ENCODE measurements around the gene CCDC61.

The CCDC61 gene

GRCh38 chr19:45972081-45972946 is 23.0 kb upstream of the CCDC61 start:
- DNase-seq (ENCODE audit: low read depth) = no peak
- no peak overlapping the region for H3K4me3 ChIP-seq (ENCODE audit: low read depth, low read length)

- H3K4me3 ChIP-seq (ENCODE audit: low read depth, low read length) = no peak overlapping the region
- DNase-seq (ENCODE audit: low read depth) = no peak
These were observed 22.2 kb upstream of the CCDC61 start for GRCh38 chr19:45972947-45973540.

- H3K4me3 ChIP-seq (ENCODE audit: low read depth, low read length) = peak within 1 kb of the TSS; percentile 36
- DNase-seq (ENCODE audit: low read depth) = no peak
These were observed 21.5 kb upstream of the CCDC61 start, which contains the start of gene NOVA2 for GRCh38 chr19:45973553-45974338. Gene NOVA2, minus strand, starts transcription at chr19:45973865. Its CDS starts 514 bp downstream, at chr19:45973351.

- no peak overlapping the region for H3K4me3 ChIP-seq (ENCODE audit: low read depth, low read length)
These were observed 19.8 kb upstream of the CCDC61 start for GRCh38 chr19:45975306-45976070.

GRCh38 chr19:45976178-45976577 is 19.1 kb upstream of the CCDC61 start:
- no peak for DNase-seq (ENCODE audit: low read depth)
- H3K4me3 ChIP-seq (ENCODE audit: low read depth, low read length) = no peak overlapping the region

More at GRCh38 chr19:45975306-45976070, 19.8 kb upstream of the CCDC61 start:
- no peak for DNase-seq (ENCODE audit: low read depth)

- no peak for DNase-seq (ENCODE audit: low read depth)
These were observed 17.1 kb upstream of the CCDC61 start for GRCh38 chr19:45978156-45978555.

GRCh38 chr19:45981350-45981749 is 13.9 kb upstream of the CCDC61 start:
- H3K4me3 ChIP-seq (ENCODE audit: low read depth, low read length) = no peak overlapping the region
- DNase-seq (ENCODE audit: low read depth) = no peak

More at GRCh38 chr19:45978156-45978555, 17.1 kb upstream of the CCDC61 start:
- H3K4me3 ChIP-seq (ENCODE audit: low read depth, low read length) = no peak overlapping the region

- H3K4me3 ChIP-seq (ENCODE audit: low read depth, low read length) = no peak overlapping the region
- DNase-seq (ENCODE audit: low read depth) = no peak
These were observed 9.9 kb upstream of the CCDC61 start for GRCh38 chr19:45985321-45985720.

GRCh38 chr19:45990113-45990728 is 5.0 kb upstream of the CCDC61 start:
- no peak for DNase-seq (ENCODE audit: low read depth)
- no peak overlapping the region for H3K4me3 ChIP-seq (ENCODE audit: low read depth, low read length)

- H3K4me3 ChIP-seq (ENCODE audit: low read depth, low read length) = peak overlapping the region; percentile 62
- DNase-seq (ENCODE audit: low read depth) = no peak
These were observed 740 bp upstream of the CCDC61 start for GRCh38 chr19:45994456-45994997.

GRCh38 chr19:45995715-45996385 is 583 bp downstream of the CCDC61 start:
- DNase-seq (ENCODE audit: low read depth) = no peak
- H3K4me3 ChIP-seq (ENCODE audit: low read depth, low read length) = peak overlapping the region; percentile 82

- H3K4me3 ChIP-seq (ENCODE audit: low read depth, low read length) = no peak overlapping the region
- DNase-seq (ENCODE audit: low read depth) = no peak
These were observed 1.7 kb downstream of the CCDC61 start for GRCh38 chr19:45996933-45997332.

GRCh38 chr19:45998834-45999233 is 3.6 kb downstream of the CCDC61 start:
- DNase-seq (ENCODE audit: low read depth) = no peak
- no peak overlapping the region for H3K4me3 ChIP-seq (ENCODE audit: low read depth, low read length)

- peak overlapping the region; percentile 9 for H3K4me3 ChIP-seq (ENCODE audit: low read depth, low read length)
- DNase-seq (ENCODE audit: low read depth) = no peak
These were observed 4.4 kb downstream of the CCDC61 start for GRCh38 chr19:45999653-46000121.

GRCh38 chr19:46000491-46001246 is 5.4 kb downstream of the CCDC61 start:
- peak overlapping the region; percentile 27 for H3K4me3 ChIP-seq (ENCODE audit: low read depth, low read length)
- no peak for DNase-seq (ENCODE audit: low read depth)

GRCh38 chr19:46002678-46003275 is 7.5 kb downstream of the CCDC61 start:
- no peak overlapping the region for H3K4me3 ChIP-seq (ENCODE audit: low read depth, low read length)
- no peak for DNase-seq (ENCODE audit: low read depth)

- DNase-seq (ENCODE audit: low read depth) = no peak
- no peak overlapping the region for H3K4me3 ChIP-seq (ENCODE audit: low read depth, low read length)
These were observed 11.1 kb downstream of the CCDC61 start for GRCh38 chr19:46006411-46006810.
